ENCODE data around the gene ADGRD2. TPM values are rescaled to one million over a fixed set of nuclear protein-coding genes. Genes with fewer than 3 reads are reported as not detected.

The ADGRD2 gene
- total RNA-seq, 4 donors from 2014 or later: not detected

- no peak for DNase-seq (ENCODE audit: low spot score in 2 of 2)
- no peak overlapping the region for H3K4me3 ChIP-seq
- 75 to 85% methylated on average over 21 to 22 of the region's 28 CpGs for WGBS, 2 donors
These were observed 19.0 kb downstream of the ADGRD2 start for GRCh38 chr9:124469011-124469832.

GRCh38 chr9:124470306-124470705 lies 20.1 kb downstream of the ADGRD2 start:
- H3K27ac ChIP-seq: no peak overlapping the region
- H3K4me1 ChIP-seq: no peaks in the 10 kb centered on the region
- H3K4me3 ChIP-seq: no peak overlapping the region
- no peak for DNase-seq (ENCODE audit: low spot score in 2 of 2)
- WGBS, 2 donors: 77 to 89% methylated on average over 9 to 13 of the region's 13 CpGs
- no peaks in the 10 kb centered on the region for H3K36me3 ChIP-seq
- TF ChIP-seq POLR2A (IDR thresholded peaks at IDR 0.05) (no peak), EP300 (IDR thresholded peaks at IDR 0.05) (no peak), CTCF (IDR thresholded peaks at IDR 0.05) (no peak)
- H3K27me3 ChIP-seq: peaks cover 0 to 21% of the 10 kb centered on the region in 2 donors
- no peaks in the 10 kb centered on the region for H3K9me3 ChIP-seq

More at GRCh38 chr9:124469011-124469832, 19.0 kb downstream of the ADGRD2 start:
- H3K4me1 ChIP-seq: no peaks in the 10 kb centered on the region
- no peak overlapping the region for H3K27ac ChIP-seq
- TF ChIP-seq EP300 (IDR thresholded peaks at IDR 0.05): no peak
- no peak for TF ChIP-seq POLR2A (IDR thresholded peaks at IDR 0.05)
- TF ChIP-seq CTCF (IDR thresholded peaks at IDR 0.05): no peak
- H3K27me3 ChIP-seq: peaks cover 0 to 13% of the 10 kb centered on the region in 2 donors
- no peaks in the 10 kb centered on the region for H3K9me3 ChIP-seq
- H3K36me3 ChIP-seq: no peaks in the 10 kb centered on the region

GRCh38 chr9:124470726-124471125 lies 20.5 kb downstream of the ADGRD2 start:
- Histone ChIP-seq H3K27me3 (peaks cover 0 to 25% of the 10 kb centered on the region in 2 donors), H3K4me3 (no peak overlapping the region), H3K4me1 (no peaks in the 10 kb centered on the region), H3K9me3 (no peaks in the 10 kb centered on the region), H3K27ac (no peak overlapping the region), H3K36me3 (no peaks in the 10 kb centered on the region)
- TF ChIP-seq POLR2A (IDR thresholded peaks at IDR 0.05): no peak
- TF ChIP-seq EP300 (IDR thresholded peaks at IDR 0.05): no peak
- no peak for DNase-seq (ENCODE audit: low spot score in 2 of 2)
- WGBS, 2 donors: 71 to 85% methylated on average over 7 of the region's 7 CpGs

- Histone ChIP-seq H3K27me3 (peaks cover 0 to 36% of the 10 kb centered on the region in 2 donors), H3K36me3 (no peaks in the 10 kb centered on the region), H3K9me3 (no peaks in the 10 kb centered on the region), H3K4me3 (no peak overlapping the region), H3K4me1 (no peaks in the 10 kb centered on the region), H3K27ac (no peak overlapping the region)
- no peak for TF ChIP-seq EP300 (IDR thresholded peaks at IDR 0.05)
- TF ChIP-seq CTCF (IDR thresholded peaks at IDR 0.05): no peak
- TF ChIP-seq POLR2A (IDR thresholded peaks at IDR 0.05): no peak
- no peak for DNase-seq (ENCODE audit: low spot score in 2 of 2)
- 76 to 79% methylated on average over 8 to 9 of the region's 9 CpGs for WGBS, 2 donors
These were observed 21.5 kb downstream of the ADGRD2 start for GRCh38 chr9:124471761-124472160.

- Histone ChIP-seq H3K36me3 (no peaks in the 10 kb centered on the region), H3K4me3 (no peak overlapping the region), H3K27me3 (peaks cover 0 to 46% of the 10 kb centered on the region in 2 donors), H3K4me1 (peaks cover 0 to 7% (median 0%) of the 10 kb centered on the region in 4 donors), H3K9me3 (no peaks in the 10 kb centered on the region), H3K27ac (no peak overlapping the region)
- TF ChIP-seq POLR2A (IDR thresholded peaks at IDR 0.05): no peak
- TF ChIP-seq EP300 (IDR thresholded peaks at IDR 0.05): no peak
- no peak for TF ChIP-seq CTCF (IDR thresholded peaks at IDR 0.05)
- DNase-seq (ENCODE audit: low spot score in 2 of 2): no peak
- 66 to 71% methylated on average over 7 of the region's 7 CpGs for WGBS, 2 donors
These were observed 22.5 kb downstream of the ADGRD2 start for GRCh38 chr9:124472770-124473169.

Data from tibial nerve (tissue), 4 donors.